ENCODE results near the gene ECE2.

Gene ECE2

GRCh38 chr3:184231671-184232070 is 44.2 kb upstream of the ECE2 start:
- no peak for DNase-seq (ENCODE audit: low spot score)
- TF ChIP-seq CTCF (IDR thresholded peaks at IDR 0.05; ENCODE audit: extremely low read depth, missing control alignments), result no peak

- no peak for DNase-seq (ENCODE audit: low spot score)
- no peak for TF ChIP-seq CTCF (IDR thresholded peaks at IDR 0.05; ENCODE audit: extremely low read depth, missing control alignments)
These were observed 42.5 kb upstream of the ECE2 start for GRCh38 chr3:184233127-184233843.

GRCh38 chr3:184234224-184234623 is 41.6 kb upstream of the ECE2 start:
- no peak for TF ChIP-seq CTCF (IDR thresholded peaks at IDR 0.05; ENCODE audit: extremely low read depth, missing control alignments)
- DNase-seq (ENCODE audit: low spot score), result peak; percentile 12

GRCh38 chr3:184234671-184235380 is 41.0 kb upstream of the ECE2 start:
- no peak for DNase-seq (ENCODE audit: low spot score)
- TF ChIP-seq CTCF (IDR thresholded peaks at IDR 0.05; ENCODE audit: extremely low read depth, missing control alignments), result no peak

- no peak for DNase-seq (ENCODE audit: low spot score)
- no peak for TF ChIP-seq CTCF (IDR thresholded peaks at IDR 0.05; ENCODE audit: extremely low read depth, missing control alignments)
These were observed 40.3 kb upstream of the ECE2 start for GRCh38 chr3:184235381-184236032.

GRCh38 chr3:184236033-184236410 is 39.8 kb upstream of the ECE2 start:
- no peak for DNase-seq (ENCODE audit: low spot score)
- no peak for TF ChIP-seq CTCF (IDR thresholded peaks at IDR 0.05; ENCODE audit: extremely low read depth, missing control alignments)

- DNase-seq (ENCODE audit: low spot score), result no peak
- TF ChIP-seq CTCF (IDR thresholded peaks at IDR 0.05; ENCODE audit: extremely low read depth, missing control alignments), result no peak
These were observed 39.2 kb upstream of the ECE2 start for GRCh38 chr3:184236636-184237035.

All from GM20000 (cell line).